Stimulated activated CD4-positive, alpha-beta T cell treated with anti-CD3 and anti-CD28 coated beads, Interleukin-15, amount 100 ng/mL, for 1 hour (primary cell): ENCODE measurements around the gene KCNA2.

ENCODE experiments used
- DNase-seq, 2 donors: peaks; one replicate each; pipeline ENCODE4 v3.0.0-alpha.2; 2020; ENCODE audit warnings: low read depth in 1 of 2, low spot score in 1 of 2

KCNA2 gene

DNA sequence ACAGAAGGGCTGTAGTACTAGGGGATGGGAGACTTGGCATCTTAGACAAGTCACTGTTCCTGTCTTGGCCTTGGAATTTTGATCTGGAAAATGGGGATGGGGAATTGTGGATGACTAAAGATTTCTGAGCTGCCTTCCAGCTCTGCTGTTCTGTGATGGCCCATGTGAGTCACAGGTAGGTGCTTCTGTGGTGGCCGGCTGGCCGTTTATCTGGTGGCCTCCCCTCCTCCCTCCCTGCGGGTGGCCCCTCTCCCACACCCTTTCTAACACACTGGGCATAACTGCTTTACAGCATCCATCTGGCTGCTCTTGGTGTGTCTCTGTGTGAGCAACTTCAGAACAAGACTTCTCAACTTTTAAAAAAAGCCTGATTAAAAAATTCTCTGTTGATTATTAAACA lies 35.9 kb downstream of the KCNA2 start:
- DNase-seq: no peak

DNA sequence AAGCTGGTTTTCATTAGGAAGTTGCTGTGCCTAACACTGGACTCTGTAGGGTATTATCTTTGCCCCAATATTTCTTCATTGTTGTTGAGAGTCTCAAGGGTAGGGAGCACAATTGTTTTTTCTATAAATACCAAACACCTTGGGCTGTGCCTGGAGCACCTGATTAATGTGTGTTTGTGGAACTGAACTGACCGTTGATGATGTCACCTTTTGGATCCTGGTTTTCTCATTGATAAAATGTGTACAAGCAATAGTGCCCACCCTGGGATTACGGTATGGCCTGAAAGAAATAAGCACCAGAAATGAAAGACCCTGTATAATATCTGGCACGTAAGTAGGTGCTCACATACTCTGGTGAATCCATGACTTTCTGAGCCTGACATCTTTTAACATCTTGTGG lies 39.3 kb downstream of the KCNA2 start:
- no peak for DNase-seq

DNA sequence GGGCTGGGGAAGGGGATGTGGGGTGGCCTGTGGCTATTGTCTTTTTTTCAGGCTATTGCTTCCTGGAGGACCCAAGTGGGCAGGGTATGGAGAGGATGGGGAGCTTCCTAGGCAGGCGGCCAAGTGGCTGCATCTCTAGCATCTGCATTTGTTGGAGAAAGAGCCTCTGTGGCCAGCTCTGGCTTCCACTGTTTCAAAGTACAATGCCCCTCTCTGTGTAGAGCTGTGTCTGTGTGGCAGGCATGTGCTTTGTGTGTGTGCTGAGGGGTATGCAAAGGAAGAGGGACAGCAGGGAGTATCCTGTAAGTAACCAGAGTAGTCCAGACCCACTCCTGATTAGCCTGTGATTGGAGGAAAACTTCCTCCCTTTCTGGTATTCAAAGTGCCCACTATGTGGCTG lies 40.6 kb downstream of the KCNA2 start:
- DNase-seq: no peak

DNA sequence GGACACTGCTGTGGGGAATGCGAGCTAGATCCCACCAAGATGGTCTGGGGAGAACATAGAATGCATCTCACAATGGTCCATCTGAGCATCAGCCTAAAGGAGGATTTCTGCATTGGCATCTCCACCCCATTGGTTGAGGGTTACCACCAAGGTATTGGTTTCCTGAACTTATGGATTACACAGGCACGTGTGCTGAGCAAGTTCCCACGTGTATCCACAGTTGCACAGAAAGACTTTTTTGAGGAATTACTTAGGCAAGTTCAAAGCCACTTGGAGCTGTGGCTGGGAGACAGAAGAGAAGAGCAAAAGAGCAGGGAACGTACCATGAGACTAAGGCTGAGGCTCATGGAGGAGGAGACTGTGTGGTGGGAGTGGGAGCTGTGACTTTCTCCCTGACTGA lies 43.1 kb downstream of the KCNA2 start:
- no peak for DNase-seq

DNA sequence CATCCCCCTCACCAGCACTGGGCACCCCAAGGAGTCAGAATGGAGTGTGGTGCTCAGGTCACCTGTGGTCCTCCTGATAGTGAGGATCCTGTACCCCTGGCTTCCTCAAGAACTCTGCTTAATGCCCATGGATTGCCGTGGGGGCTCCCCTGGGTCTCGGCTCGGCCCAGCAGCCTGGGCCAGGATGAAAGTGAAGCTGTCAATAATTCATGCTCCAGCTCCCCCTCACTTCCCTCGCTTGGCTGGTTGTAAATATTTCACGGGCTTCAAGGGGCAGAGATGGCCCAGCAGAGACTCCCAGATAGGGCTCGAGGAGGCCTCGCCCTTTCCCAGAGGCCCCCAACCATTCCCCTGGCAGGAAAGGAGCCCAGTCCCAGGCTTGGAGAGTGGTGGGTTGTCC lies 44.6 kb downstream of the KCNA2 start:
- no peak for DNase-seq

DNA sequence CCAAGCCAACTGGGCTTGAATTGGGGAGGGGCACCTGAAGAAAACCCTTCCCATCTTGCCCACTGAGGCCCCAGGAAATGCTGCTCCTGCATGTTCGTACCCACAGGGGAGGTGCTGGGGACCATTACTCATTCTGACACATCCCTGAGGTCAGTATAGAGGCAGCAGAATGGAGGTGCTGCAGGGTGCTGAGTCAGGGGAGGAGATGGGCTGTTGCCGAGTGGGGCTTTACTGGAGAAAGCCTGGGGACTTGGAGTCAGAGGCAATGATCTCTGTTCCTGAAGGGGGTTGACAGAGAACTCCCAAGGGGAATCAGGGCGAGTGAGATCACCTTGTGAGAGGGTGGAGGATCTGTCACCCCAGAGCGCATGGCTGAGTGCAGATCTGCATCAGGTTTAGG lies 47.0 kb downstream of the KCNA2 start:
- DNase-seq: no peak

DNA sequence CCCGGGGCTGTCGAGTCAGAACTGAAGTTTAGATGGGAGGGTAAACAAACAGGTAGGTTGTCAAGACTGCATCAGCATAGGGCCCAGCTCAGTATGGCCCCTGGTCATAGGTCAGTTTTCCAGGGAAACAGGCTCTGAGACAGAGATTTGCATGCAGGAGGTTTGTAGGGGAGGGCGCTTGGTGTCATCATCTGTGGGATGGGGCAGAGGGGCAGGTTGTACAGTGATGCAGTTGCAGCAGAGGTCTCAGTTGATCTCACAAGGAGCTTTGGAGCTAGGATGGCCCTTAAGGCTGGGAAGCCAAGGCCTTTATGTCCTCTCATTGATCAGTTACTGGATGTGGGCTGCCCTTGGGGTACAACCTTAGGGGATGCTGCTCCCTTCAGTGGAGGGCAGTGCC lies 48.7 kb downstream of the KCNA2 start:
- DNase-seq: no peak

DNA sequence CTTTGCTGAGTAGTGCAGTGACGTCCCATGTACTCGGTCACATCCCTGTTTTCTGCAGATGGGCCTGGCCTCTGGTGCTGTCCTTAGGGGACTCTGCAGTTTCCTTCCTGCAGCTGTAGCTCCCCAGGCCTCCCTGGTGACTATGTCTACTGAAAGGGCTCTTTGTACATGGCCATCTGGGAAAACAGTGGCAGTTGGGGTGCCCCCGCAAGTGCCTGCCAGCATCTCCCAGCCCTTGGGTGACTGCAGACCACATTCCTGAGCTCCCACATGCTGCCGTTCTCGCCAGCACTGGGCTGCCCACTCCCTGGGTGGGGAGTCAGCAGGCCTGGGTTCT lies 49.7 kb downstream of the KCNA2 start:
- no peak for DNase-seq

DNA sequence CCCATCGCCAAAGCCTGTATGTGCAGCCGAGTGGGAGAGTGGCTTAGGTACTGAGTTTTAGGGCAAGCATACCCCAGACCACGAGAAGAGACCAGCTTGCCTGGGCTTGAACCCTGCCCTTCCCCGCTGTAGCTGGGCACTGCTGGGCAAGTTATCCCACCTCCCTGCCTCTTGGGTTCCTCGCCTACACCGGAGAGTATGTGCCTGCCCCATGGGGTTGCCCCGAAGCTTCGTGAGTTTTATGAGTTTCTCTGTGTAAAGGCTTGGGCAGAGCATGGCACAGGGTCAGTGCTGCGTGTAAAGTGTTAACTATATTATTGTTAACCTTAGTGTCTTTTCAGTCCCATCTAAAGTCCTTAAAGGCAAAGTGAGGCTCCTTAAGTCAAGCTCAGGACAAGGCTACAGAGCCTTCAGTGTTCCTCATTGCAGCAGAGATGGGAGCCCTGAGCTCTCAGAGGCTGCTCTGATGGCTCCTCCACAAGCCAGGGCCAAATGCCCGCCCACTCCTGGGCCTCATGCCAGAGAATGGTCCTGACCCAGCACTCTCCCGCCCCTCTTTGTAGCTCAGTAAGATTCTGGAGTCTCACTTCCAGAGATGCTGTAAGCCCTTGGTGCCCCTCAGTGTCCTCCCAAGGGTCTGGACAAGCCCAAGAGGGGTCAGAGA lies 50.2 kb downstream of the KCNA2 start:
- DNase-seq: no peak

DNA sequence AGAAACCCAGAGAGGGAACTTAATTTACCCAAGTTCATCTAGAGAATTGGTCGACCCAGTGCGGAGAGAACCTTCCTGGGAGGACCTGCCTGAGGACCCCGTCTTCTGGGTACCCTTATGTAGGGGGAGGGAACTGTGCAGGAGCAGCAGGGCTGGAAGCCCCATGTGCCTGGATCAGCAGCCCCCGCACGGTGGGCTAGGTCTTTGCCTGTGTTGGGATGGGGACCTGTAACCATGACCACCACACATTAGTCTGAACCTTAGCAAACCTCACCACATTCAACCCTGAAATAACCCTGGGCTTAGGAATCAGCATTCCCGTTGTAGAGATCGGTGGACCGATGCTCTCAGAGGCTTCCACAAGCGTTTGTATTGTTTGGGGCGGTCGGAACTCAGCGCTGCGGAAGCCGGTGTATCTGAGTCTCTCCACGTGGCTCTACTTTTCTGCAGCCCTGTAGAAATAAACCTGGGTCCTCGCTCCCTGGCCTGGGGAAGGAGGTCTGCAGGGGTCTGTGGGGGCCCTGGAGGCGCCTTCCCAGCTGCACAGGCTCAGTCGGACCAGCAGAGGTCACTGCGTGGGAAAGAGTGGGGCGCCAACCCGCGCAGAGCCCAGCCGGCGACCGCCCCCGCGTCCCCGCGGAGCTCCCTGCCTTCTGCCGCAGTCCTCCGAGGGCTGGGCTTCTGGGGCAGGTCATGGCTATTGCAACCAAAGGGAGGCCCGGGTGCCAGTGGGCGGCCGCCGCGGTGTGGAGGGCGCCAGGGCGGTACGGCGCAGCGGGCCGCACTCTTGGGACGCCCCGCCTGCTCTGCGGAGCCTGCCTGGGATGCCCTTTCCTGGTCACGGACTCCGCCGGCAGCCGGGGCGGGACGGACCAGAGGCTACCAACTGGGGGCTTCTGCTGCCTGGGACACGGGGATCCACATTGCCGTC lies 51.0 kb downstream of the KCNA2 start:
- DNase-seq: peak; percentile 12 to 50

DNA sequence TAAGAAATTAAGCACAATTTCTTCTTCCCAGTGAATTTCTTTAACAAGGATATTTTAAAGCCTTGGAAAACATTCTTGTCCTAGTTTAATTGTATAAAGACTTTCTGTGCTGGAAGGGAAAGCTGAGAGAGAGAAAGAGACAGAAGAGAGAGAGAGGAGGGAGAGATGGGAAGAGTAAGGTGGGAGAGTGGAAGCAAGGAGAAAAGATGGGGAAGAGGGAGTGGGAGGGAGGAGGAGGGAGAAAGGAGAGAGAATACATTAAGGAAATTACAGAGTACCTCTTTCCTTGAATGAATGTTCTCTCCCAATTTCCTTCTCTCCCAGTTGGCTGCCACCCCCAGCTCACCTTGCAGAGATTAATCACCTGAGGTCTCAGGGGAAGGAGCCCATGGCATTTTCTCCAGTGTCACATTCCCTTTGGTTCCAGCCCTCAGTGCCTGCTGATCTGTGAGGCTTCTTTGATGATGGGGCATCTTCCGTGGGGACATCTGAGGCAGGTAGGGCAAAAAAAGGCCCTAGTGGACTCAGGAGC lies 54.8 kb downstream of the KCNA2 start:
- no peak for DNase-seq

DNA sequence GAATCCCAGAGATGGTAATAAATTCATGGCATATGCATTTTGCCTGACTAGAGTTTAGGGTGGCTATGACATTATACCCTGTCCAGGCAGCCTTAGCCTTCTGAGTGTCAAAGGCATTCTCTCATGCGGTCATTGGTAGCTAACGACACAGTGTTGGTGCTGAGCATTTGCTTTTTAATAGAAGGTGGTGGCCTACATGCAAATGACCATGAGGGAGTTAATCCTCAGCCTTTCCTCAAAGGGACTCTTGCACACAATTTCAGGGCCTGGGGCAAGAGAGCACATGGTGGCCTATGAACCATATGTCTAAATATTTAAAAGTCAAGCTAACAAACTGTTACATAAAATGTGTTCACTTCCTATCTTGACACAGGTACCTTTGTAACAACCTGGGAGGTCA lies 56.3 kb downstream of the KCNA2 start:
- DNase-seq: no peak

DNA sequence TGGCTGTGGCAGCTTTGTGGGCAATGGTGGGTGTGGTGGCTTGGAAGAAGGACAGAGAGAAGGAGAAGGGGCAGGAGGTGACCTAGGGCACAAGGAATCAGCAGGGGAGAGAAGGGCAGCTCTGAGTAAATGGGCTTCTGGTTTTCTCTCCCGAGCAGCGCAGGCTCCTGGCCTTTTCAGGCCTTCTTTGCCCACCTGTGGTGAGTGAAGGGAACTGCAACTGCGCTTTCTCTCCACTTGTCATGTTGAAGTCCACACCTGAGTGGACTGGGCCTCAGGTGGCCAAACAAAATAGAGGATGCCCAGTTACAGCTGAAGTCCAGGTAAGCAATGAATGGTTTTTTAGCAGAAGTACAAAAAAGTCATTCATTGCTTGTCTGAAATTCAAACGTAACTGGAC lies 57.8 kb downstream of the KCNA2 start:
- no peak for DNase-seq

DNA sequence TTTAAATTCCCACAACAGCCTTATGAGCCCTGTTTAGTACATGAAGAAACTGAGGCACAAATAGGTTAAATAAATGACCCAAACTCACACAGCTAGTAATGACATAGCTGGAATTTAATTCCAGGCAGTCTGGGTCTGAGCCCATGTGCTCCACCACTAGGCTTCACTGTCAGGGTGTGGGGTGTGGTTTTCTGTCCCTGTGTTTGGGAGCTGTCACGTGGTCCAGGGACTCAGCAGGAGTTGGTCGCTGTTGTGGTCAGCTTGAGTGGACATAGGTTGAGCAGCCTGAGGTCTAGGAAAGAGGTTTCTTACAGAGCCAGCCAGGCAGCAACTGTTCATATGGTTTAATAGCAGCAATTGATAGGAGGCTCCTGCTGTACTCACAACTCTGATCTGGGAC lies 59.1 kb downstream of the KCNA2 start:
- no peak for DNase-seq

DNA sequence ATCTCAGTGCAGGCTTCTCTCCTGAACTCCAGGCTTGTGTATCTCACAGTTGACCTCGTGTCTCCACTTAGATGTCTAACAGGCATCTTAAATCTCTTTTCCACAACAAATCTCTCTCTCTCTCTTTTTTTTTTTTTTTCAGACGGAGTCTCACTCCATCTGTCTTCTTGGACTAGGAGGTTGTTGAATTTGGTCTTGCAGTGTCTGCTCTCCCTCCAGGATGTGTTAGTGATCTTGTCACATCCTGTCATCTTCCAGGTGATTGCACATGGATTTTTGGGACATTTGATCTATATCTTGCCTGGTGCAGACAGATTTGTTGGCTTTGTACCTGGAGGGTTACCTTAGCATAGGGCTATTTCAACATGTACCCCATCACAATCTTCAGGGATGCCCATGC lies 60.7 kb downstream of the KCNA2 start:
- no peak for DNase-seq

DNA sequence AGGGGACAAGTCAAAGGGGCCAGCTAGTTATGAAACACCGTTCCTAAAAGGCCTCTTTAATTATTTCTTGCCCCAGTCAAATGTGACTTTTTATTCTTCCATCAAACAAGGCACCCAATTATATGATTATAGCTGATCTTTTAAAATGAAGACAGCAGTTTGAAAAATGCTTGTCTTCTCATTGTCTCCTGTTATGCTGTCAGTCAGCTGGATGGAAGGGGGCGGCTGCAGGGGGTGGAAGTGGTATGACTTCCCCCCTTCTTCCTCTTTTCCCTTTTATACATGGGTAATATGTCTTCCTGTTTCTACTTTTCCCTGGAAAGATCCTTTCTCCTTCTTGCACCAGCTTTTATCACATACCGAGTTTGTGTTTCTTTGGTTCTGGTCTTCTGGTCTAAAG lies 61.4 kb downstream of the KCNA2 start:
- DNase-seq: no peak
